A204.1 (cell line): Measurements from ENCODE around the gene GJA10.

Experiments
- FAIRE-seq: peaks from 2 replicates; lab custom pipeline; 2012; peaks lifted over from hg19 to GRCh38; lab: Jason Lieb, UNC

GJA10 gene

DNA sequence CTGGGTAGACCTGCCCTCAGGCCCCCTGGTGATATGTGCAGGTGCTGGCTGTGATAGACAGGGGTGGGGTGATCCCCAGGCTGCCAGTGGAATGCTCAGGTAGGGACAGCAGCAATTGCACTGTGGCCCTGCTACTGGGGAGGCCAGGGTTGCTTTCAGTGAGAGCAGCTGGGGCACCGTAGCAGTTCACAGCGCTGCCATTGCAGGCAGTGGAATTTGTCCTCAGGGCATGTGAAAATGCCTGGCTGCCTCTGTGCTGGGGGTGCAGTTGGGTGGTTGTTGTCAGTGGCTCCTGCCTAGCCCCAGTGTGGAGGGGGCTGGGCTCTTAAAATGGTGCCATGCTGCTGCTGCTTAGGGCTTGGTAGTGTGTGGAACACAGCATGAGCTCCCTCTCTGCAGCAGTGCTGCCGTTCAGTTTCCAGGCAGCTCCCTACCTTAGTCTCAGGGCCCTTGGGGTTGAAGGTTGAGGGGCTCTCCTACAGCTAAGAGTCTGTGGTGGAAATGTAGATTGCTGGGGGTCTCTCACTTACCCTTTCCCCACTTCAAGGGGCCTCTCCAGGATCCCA is 23.6 kb downstream of the GJA10 start:
- no peak for FAIRE-seq

DNA sequence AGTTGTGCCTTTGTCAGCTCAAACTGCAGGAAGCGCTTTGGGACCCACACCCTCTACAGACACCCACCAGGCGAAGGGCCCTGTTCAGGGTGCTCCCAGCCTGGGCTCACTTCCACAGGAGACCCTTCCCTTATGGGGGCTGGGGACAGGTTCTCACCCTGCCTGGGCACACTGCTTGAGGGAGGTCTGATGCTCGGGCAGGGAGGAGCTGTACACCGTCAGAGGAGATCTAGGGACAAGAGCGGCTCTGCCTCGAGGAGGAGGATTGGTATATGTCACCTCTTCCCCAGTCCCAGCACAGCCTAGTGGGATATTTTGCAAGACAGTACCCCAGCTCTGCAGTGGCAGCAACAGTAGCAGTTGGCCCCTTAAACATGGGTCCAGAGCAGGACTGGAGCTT is 26.9 kb downstream of the GJA10 start:
- FAIRE-seq = no peak

DNA sequence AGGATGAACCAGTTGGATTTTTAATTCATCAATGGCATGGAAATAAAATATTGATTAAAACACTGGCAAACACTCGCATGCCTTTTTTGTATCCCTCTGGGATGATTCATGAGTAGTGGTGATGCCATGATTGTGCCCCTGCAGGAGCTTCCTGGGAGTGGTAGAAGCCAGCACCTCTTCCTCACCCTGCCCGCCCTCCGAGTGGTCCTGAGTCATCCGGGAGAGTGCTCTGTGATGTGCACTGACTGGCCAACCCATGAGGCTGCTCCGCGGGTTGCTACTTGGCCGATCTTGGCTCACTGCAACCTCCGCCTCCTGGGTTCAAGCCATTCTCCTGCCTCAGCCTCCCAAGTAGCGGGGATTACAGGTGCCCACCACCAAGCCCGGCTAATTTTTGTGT is 27.4 kb downstream of the GJA10 start:
- FAIRE-seq = no peak

DNA sequence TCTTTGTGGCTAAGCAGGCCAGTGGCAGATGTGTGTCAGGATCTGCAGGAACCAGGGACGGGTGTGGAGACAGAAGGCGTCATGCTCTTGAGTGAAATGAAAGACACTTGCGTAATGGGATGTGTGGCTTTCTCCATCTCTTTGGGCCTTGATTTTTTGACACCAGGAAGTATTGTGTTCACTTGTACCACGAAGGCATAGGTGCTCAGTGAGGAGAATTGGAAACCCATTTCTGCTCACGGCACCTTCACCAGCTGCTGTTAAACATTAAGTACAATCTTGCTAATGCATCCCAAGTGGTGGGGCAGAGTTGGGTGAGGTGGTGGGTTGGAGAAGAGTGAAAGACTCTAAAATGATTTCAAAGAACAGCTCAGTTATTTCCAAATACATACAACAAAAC is 30.0 kb downstream of the GJA10 start:
- no peak for FAIRE-seq

DNA sequence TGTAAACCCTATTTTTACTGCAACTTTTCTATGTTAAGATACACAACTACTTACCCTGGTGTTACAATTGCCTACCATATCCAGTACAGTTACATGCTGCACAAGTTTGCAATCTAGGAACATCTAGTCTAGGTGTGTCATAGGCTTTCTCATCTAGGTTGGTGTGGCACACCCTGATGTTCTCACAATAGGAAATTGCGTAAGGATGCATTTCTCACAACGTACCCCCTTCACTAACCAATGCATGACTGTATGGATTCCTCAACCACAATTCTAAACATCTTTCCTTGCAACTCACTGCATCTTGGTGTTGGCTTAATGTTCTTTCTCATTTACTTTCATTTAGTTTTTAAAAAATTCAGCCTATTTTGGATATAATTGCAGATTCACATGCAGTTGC is 31.6 kb downstream of the GJA10 start:
- FAIRE-seq = no peak

DNA sequence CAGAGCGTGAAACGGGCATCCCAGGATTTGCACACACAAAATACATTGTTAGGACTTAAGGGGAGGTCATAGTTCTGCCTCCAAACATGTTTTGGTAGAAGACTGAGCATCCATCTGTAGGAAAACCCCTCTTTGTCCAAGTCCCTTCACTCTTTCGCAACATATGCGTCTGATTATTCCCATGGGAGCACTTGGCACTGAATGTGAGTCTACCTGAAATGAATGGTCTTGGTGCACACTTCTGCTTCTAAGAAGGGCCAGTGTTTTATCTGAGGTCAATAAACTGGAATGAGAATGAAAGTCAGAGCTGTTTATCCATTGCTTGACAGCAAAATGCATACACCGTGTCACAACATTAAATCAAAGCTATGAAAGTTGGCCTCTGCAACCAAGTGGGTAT is 33.0 kb downstream of the GJA10 start:
- FAIRE-seq = no peak

DNA sequence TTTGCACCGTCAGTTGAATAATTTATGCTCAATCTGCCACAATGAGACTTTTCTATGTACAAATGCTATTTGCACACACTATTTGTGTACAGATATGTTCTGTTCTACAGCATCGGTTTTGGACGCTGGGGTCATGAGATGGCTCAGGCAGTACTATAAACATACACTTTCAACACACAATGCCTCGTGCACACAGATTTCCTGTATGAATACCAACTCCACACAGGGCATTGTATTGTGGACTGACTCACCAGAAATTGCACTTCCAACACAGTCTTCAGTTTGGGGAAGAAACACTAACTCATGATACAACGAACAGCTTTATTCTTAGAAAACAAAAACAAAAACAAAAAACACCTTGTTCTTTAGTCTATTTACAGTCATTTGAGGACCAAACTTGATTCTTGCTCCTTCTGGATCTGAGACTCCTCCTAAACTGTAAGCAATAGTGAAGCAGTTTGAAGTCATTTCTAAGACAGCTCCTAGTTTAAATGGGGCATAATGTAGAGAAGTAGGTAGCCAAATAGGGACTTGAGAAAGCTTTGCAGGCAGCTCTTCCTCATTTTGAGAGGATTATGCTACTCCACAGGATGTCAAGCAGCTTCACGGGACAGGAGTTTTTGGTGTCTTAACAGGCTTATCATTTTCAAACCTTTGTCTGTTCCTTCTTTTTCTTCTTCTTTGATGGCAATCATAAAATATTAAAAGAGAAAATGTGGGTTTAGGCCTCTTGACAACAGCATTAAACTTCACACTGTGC is 33.7 kb downstream of the GJA10 start:
- no peak for FAIRE-seq

DNA sequence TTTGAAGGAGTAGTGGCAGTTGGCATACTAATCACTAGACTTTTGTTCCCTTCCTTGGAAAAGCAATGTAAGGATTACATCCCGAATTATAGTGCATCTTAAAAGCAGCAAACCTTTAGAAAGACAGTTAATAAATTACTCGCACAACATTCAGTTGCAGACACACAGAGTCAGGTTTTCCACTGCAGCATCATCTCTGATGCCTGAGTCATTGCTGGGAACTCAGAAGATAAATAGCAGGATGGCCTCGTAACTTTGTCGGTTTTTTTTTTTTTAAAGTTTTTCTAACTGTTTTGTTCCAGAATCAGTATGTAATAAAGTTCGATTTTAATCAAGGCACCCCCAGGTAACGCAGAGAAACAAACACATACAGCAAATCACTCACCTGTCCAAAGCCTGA is 34.3 kb downstream of the GJA10 start:
- FAIRE-seq = no peak

DNA sequence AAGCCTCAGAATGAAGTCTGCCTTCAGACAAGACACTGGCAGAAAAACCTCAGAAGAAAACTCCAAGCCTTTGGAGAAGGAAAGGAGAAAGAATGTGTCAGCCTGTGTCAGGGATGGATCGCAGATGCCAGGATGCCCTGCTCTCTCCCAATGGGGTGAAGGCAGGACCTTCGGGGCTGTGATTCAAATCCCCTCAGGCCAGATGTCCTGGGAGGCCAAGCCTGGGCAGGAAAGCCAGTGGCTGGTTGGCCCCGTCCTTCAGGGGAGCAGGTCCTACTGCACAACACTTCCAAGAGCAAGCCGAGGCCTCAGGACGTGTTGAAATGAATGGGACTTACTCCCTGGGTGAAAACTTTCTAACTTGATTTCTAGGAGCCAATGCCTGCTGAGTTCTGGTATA is 36.5 kb downstream of the GJA10 start:
- FAIRE-seq = no peak

DNA sequence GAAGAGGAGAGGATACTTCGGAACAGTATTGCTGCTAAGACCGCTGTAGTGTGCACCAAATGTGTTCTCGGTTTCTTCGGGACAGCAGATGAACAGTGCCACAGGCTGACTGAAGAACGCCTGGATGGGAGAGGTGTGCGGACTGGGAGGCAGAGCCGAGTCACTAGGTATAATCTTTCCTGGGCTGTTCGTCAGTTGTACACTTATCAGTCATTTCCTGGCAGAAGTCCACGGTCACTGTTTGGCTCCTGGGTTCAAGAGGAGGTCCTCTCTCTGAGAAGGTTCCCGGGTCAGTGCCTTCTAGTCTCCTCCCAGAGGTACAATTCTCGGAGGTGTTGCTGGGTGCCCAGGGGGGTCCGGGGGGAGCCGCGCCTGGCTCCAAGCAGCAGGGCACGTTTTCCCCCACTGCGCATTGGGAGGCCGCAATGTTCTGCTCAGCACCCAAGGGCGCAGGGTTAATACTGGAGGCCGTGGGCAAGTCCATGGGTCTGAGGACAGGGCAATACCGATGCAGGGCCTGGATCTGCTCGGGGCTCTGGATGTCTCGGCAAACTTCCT is 38.1 kb downstream of the GJA10 start:
- FAIRE-seq = no peak

DNA sequence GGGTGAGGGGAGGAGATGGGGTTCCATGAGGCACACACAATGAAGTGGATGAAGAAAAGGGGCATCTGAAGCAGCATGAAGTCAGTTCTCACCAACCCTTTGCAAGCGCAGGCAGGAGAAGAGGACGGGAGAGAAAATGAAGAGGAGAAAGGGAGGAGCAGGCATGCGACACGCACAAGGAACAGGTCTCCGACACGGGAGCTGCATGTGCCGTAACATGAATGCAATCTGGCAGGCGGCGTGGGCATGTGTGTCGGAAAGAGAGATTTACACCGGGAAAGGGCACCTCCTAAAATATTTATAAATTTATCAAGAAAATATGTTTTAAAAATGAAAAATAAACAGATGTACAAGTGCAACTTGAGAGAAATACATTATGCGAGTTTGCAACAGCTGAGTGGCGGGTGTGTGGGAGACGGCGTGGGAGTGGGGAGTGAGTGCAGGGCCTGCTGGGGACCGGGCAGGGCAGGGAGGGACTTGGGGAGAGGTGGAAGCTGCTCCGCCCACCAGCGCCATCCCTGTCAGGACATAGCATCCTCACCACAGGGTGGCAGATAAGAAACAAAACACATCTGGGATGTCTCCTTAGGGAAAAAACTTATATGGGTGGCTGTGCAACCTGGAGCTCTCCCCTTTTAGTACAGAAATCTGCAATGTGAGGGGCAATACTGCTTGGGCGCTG is 40.6 kb downstream of the GJA10 start:
- no peak for FAIRE-seq

DNA sequence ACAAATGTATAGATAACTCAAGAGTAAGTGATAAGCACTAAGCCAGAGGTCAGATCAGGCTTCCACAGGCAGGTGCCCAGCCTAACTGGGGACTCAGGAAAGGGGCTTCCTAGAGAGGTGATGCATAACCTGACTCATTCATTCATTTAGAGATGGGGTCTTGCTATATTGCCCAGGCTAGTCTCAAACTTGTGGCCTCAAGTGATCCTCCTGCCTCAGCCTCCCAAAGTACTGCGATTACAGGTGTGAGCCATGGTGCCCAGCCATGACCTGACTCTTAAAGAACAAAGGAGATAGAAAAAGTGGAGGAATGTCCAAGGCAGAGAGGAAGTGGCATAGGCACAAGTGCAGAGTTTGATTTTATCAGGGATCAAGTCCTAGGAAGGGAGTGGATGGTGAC is 41.9 kb downstream of the GJA10 start:
- no peak for FAIRE-seq

DNA sequence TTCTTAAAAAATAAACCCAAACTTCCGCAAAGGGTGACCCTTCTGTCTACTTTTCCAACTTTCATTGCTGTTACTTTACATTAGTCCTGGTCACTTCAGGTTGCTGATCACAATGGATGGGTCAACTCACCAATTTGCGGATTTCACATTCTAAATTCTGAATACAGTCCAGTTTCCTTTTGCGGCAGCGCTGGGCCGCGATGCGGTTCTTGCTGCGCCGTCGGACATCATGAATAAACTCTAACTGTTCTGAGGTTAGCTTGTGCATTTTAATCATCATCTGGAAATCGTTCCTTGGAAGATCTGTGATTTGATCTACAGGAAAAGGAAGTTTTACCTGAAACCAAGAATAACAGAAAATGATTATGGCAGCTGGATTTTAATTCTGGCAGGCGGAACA is 43.7 kb downstream of the GJA10 start:
- FAIRE-seq = no peak

DNA sequence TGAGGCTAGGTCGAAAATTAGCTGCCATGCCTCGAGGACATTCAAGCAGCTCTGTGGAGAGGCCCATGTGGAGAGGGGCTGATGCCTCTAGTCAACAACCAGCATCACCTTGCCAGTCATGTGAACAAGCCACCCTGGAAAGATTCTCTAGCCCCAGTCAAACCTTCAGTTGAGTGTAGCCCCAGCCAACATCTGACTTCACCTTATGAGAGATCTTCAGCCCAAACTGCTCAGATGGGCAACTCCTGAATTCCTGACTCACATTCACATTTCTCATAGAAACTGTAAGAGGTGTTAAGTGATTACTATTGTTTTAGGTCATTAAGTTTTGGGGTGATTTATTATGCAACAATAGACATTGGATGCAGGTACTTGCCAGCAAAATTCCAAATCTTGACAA is 44.9 kb downstream of the GJA10 start:
- no peak for FAIRE-seq

DNA sequence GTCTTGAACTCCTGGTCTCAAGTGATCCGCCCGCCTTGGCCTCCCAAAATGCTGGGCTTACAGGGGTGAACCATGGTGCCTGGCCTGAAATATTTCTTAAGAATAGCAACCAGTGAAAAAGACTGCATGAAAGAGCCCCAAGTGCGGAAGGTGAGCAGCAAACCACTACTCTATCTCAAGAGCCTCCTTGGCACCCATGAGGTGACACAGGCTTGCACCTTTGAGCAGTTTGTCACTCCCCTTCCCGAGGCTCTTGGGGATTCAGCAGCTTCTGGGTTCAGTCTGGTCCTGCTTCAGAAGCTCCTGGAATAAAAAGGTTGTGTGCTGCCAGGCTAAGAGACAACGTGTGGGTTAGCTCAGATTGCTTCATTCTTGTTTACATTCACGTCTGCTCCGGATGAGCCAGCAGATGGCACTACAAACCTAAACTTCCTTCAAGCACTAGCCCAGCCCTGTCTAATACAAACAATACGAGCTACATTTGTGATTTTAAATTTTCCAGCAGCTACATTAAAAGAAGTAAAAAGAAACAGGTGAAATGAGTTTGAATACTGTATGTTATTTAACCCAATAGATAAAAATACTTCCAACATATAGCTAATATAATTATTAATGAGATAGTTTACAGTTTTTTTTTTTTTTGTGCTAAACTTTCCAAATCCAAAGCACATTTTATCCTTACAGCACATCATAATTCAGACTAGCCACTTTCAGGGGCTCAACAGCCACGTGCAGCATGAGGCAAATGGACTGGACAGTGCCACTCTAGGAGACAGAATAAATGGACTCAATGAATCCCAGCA is 46.2 kb downstream of the GJA10 start:
- peak; percentile 95 for FAIRE-seq

DNA sequence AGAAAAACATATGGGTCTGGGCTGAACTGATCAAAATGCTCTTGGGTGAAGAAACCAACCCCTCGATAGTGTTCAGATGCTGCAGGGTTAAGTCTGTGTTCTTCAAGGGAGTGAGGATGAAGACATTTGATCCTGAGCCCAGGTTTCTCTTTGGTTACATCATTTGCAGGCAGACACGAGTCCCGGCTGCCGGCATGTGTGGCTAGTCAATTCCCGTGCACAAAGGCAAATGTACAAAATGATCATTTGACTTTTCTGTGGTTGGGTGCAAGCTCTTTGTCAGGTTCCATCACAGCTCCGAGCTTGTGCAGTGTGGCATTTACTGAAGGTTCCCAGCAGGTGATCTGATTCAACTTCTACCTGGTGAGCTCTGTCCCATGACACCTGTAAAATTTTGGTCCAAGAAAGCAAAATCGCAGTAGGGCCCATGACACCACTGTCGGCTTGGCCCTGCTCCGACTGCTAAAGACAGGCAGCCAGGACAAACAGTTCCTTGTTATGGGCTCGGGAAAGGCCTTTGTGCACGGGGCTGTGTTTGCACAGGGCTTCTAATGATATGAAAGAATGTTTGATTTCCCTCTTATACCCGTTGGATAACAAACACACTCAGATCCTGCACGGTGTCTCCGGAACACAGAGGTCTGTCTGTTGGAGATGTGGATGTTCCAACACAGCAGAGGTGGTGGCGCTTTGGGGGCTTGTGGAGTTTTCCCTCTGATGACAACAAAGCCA is 46.9 kb downstream of the GJA10 start:
- no peak for FAIRE-seq

DNA sequence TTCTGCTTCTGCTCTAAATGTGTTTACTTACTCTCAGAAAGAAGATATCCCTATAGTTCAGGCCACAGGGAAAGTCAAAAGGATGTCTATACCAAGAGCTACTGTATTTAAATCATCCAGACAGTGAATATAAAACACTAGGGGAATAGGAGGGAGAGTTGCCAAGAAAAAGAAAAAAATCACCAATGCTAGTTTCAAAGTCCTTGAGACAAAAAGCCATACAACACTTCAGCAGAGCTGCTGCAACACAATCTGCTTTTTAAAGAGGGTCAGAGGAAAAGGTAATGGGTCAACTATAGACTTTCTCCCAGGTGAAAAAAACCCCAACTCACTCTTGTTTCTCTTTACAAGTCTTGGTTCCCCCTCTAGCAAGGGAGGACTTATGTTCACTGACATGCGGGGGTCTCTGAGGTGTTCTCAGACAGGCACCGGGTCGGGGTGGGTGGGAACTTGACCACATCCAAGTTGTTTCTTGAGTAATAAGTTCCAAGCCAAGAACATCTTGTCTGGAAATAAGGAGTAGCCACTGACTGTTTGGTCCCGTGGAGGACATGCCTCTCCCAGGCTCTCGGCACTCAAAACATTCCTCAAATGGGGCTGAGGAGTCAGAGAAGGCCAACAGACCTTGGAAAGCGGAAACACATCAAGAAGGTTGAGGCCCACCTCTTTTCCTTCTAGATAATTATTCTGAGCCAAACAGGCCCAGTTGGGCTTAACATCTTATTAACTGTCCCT is 47.7 kb downstream of the GJA10 start:
- FAIRE-seq = no peak

DNA sequence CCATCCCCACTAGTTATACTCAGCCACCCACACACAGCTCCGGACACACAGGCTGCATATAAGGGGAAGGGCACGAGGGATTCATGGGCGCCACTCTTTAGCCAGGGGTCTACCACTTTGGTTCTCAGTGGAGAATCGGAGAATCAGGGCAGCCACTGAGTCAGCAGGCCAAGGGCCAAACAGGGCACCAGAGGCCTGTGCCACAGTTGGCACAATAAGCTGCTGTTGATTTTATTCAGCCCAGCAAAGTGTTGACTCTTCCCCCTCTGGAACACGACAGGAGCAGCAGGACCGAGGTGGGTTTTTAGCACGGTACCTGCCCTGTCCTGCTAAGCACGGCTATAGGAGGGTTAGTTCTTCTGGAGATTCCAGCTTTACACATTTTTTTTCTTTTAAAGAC is 48.3 kb downstream of the GJA10 start:
- FAIRE-seq = no peak

DNA sequence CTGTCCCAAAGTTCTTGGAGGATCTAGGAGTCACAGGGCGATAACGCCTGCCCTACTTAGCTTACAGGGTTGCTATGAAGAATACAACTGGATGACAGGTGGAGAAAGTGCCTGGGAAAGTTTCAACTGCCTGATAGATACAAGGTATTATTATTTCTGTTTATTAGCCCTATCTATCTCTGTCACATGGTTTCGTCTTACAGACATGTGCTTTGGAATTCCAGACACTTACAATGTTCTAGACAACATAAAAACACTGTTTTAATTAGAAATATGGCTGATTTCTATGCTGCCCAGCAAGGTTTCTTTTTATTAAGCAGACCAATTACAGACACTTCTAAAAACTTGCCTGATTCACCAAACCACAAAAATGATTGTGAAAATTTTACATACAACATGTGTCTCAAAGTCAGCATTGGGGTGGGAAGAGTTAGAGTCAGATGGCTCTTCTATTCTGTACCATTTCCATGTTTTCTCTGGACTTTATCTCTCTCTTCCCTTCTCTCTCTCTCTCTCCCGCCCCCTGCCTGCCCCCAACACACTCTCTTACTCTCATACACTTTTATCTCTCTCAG is 50.0 kb downstream of the GJA10 start:
- no peak for FAIRE-seq

DNA sequence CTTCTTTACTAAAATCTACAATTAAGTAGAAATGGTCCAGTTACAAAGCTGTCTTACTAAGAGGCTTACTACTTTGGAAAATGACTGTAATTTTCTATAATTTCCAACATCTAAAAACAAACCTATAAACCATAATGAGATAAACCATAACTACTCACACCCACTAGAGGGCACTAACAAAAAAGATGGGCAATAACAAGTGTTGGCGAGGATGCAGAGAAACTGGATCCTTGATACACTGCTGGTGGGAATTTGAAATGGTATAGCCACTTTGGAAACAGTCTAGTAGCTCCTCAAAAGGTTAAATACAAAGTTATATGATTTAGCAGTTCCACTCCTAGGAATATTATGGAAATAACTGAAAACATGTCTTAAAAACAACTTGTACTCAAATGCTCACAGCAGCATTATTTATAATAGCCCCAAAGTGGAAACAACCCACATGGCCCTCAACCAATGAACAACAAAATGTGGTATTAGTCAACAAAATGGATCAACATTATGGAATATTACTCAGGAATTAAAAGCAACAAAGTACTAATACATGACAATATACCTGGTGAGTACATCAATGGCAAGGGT is 50.6 kb downstream of the GJA10 start:
- FAIRE-seq = no peak
